DMS 273 (cell line): Measurements from ENCODE around the gene NHS.
A peak's percentile ranks its signal among the peaks of the same experiment; 100 is the strongest.

ENCODE experiments used
- DNase-seq: peaks from one replicate; lab custom pipeline; 2025; ENCODE audit not compliant: unreplicated experiment; lab: John Stamatoyannopoulos, UW

The NHS gene

GRCh38 chrX:17662391-17662790, 287.4 kb downstream of the NHS start:
- no peak for DNase-seq

DNA sequence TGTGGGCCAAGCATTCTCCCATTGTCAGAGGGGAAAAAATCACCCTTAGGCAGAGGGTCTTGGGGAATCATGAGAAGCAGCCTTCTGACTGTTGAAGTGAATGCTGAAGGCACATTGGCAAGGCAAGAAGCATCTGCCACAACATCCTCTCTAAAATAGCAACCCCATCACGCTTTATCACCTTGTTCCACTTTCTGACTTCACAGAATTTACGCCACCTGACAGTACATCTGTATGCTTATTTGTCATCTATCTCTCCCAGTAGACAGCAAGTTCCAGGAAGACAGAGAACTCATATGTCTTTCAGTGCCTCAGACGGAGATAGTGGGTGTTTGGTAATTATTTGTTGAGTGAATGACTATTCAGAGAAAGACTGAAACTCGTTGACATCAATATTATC, 293.9 kb downstream of the NHS start:
- no peak for DNase-seq

DNA sequence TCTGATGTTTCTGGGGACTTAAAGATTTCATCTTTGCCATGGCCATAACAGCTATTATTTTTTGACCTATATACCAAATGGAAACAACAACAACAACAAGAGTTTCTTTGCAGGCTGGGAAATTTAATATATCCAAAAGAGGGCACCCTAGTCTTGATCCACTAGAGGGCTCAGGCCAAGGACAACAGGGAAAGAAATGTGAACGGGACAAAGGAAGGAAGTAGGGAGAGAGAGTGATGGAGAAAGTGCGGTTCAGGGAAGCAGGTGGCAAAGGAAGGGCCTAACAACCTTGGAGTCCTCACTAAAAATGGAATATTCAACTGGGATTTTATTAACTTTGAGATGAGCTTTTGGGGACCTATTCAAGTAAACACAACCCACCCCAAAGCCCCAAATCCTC, 294.5 kb downstream of the NHS start:
- DNase-seq = no peak

DNA sequence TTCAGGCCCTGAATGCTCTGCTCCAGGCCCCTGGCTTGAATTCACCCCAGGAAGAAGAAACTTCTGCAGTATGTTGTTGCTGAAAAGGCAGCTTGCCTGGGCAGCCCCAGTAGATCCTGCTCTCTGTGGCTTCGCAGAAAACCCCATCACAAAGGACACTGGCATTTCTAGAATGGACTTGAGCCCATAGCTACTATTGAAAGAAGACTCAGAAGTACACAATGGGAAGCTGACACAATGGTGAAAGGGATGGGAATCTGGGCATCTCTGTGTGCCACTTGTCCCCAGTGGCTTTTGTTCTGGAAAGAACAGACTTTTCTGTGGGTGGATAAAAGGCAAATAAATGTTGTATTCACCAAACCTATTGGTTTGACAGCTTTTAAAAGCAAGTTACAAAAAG, 294.9 kb downstream of the NHS start:
- DNase-seq = no peak

- DNase-seq = no peak
These were observed 295.9 kb downstream of the NHS start for GRCh38 chrX:17670874-17671273.

DNA sequence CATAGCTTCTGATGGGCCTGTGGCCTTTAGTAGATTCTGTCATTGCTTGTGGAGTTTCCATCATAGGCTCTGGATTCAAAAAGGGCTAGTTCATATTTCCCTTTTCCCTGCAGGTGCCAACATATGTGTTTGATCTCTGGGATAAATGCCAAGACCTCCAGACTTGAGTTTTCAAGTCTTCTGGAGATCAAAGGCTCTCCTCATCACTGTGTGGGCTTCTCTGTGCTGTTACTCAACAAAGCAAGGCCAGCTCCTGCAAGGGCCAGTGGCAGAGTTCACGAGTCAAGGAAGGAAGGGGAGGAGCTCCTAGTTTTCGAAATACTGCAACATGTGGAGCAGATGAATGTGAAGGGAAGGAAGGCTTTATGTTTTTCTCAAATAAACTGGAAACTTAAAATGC, 299.6 kb downstream of the NHS start:
- peak; percentile 42 for DNase-seq

DNA sequence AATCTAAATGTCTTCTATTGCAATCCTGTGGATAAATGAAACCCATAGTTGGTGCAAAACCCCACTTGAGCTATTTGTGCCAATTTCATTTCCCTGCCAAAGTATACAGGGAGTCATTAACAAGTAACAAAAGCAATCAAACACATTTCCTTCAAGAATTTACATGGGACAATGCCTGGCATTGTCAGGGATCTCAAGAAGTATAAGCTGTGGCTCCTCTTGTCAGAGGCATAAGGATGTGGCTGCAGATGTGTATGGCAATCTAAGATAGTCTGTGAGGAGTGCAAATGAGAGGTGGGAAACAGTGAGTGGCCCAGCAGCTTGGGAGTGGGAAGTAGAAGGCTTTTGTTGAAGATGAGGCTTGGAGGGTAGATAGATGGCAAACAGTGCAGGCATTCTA, 304.3 kb downstream of the NHS start:
- DNase-seq = no peak

DNA sequence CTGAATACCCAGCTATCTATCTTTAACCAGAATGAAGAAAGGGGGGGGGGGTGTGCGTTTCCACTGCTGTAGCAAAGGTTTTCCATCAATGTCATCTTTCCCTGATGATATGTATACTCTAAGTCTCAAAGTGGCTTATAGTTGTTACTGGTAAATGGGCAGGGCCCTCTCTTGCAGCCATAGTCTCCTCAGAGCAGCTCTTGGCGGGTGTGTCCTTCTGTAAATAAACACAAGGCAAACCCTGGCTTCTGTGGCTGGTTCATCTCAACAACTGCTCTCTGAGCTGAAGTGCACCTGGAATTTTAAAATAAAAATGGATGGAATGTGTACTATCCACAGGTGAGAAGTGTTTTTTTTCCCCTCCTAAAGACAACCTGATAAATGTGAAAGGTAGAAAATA, 304.8 kb downstream of the NHS start:
- DNase-seq = no peak

DNA sequence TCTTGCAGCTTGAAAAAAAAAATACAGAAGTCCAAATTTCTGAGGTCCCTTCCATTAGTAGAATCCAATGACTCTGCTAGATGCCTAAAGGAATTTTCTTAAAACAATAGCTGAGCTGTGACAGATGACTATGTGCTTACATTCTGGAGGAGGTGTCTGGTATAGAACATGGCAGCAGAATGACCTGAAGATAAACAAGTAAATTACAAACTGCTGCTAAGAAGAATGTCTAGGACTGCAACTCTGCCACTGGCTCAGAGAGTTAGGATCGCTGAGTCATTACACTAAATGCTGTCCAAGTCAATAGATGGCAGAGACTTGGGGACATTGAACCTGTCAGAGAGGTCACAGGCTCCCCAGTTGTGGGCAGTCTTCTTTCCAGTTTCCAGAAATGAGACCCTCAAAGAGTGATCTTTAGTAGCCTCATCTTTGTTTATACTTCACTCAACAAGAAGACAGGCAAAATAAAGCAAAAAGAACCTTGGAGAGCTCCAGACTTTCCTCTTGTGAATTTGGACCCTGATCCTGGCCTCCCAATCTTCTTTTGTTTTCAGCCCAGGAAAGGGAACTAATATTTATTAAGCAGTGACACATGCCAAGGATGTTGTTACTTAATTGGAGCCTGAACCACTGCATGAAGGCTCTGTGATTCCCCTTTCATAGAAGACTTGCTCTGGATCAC, 305.9 kb downstream of the NHS start:
- DNase-seq = no peak

GRCh38 chrX:17682259-17682658, 307.3 kb downstream of the NHS start:
- no peak for DNase-seq

- DNase-seq = no peak
These were observed 310.0 kb downstream of the NHS start for GRCh38 chrX:17685026-17685425.

DNA sequence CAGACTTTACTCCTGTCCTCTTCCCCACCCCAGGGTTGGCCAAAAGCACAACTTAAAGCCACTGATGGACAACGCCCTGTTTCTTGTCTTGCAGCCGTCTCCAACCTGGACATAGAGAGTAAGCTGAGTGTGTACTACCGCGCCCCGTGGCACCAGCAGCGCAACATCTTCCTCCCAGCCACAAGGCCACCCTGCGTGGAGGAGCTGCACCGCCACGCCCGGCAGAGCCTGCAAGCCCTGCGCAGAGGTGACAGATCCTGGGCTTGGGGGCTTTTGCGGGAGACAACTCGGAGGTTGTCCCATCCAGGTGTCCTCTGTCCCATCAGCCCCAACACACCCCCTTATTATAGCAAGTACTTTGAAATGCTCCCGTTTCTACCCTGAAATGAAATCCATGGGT, 312.6 kb downstream of the NHS start:
- DNase-seq = no peak

- peak; percentile 87 for DNase-seq
These were observed 315.0 kb downstream of the NHS start for GRCh38 chrX:17689971-17690409.

GRCh38 chrX:17692709-17693346, 317.8 kb downstream of the NHS start:
- DNase-seq = peak; percentile 85

GRCh38 chrX:17697191-17697590, 322.2 kb downstream of the NHS start:
- DNase-seq = peak; percentile 7

DNA sequence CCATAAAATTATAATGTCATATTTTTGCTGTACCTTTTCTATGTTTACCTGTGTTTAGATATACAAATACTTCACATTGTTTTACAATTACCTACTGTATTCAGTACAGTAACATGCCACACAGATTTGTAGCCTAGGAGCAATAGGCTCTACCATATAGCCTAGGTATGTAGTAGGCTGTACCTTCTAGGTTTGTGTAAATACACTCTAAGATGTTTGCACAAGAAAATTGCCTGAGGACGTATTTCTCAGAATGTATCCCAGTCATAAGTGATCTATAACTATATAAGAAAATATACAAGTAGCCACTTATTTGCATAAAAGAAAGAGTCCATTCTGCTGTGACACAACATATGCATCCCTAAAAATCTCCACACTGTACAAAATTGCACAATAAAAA, 326.0 kb downstream of the NHS start:
- DNase-seq = no peak

- DNase-seq = no peak
These were observed 328.2 kb downstream of the NHS start for GRCh38 chrX:17703201-17703600.

- DNase-seq = no peak
These were observed 330.2 kb downstream of the NHS start for GRCh38 chrX:17705211-17705610.

GRCh38 chrX:17706676-17707075, 331.7 kb downstream of the NHS start:
- no peak for DNase-seq

GRCh38 chrX:17707731-17708130, 332.7 kb downstream of the NHS start:
- DNase-seq = no peak

GRCh38 chrX:17710871-17711301, 335.9 kb downstream of the NHS start:
- DNase-seq = no peak

DNA sequence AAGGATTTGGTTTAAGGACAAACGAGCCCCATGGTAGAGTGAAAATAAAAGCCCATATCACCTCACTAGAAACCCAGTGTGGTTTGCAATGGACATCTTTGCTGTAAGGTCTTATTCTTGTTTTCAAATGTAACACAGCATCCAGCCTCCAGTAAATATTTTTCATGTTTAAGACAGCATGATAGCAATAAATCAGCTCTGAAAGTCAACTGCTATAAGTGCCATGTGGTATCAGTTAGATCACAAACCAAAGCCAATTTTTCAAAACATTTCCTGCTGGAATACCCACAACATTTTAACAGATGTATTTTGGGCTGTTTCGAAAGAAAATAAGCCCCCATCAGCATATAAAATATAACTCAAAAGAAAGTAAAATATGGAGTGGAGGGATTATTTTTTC, 338.3 kb downstream of the NHS start:
- DNase-seq = no peak

DNA sequence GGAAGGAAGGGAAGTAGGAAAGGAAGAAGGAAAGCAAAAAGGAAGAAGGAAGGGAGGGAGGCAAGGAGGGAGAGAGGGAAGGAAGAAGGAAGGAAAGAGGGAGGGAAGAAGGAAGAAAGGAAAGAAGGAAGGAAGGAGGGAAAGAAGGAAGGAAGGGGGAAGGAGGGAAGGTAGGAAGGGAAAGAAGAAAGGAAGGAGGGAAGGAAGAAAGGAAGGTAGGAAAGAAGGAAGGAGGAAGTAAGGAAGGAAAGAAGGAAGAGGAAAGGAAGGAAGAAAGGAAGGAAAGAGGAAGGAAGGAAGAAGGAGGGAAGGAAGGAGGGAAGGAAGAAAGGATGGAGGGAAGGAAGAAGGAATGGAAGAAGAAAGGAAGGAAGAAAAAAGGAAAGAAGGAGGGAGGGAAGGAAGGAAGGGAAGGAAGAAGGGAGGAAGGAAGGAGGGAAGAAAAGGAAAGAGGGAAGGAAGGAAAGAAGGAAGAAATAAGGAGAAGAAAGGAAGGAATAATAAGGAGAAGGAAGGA, 343.7 kb downstream of the NHS start:
- DNase-seq = no peak
